Measurements from ENCODE around the gene HOXB5.

Gene HOXB5

GRCh38 chr17:48565022-48565554, 28.5 kb downstream of the HOXB5 start:
- DNase-seq (ENCODE audit: insufficient read length, low spot score) = no peak
- FAIRE-seq = no peak

- DNase-seq (ENCODE audit: insufficient read length, low spot score) (no peak), FAIRE-seq (no peak)
Observed at GRCh38 chr17:48564188-48565021, 29.2 kb downstream of the HOXB5 start.

GRCh38 chr17:48563867-48564187, 29.8 kb downstream of the HOXB5 start:
- FAIRE-seq (no peak), DNase-seq (ENCODE audit: insufficient read length, low spot score) (no peak)

- FAIRE-seq = no peak
- no peak for DNase-seq (ENCODE audit: insufficient read length, low spot score)
Observed at GRCh38 chr17:48563385-48563838, 30.2 kb downstream of the HOXB5 start.

- no peak for FAIRE-seq
- DNase-seq (ENCODE audit: insufficient read length, low spot score) = no peak
Observed at GRCh38 chr17:48562934-48563333, 30.6 kb downstream of the HOXB5 start.

GRCh38 chr17:48561884-48562810, 31.4 kb downstream of the HOXB5 start:
- FAIRE-seq (peak; percentile 89), DNase-seq (ENCODE audit: insufficient read length, low spot score) (peak; percentile 74)

- DNase-seq (ENCODE audit: insufficient read length, low spot score) = no peak
- FAIRE-seq = no peak
Observed at GRCh38 chr17:48559840-48560817, 33.5 kb downstream of the HOXB5 start.

- FAIRE-seq = no peak
Observed at GRCh38 chr17:48559122-48559839, 34.3 kb downstream of the HOXB5 start.

GRCh38 chr17:48558831-48559121, 34.8 kb downstream of the HOXB5 start:
- no peak for FAIRE-seq
- no peak for DNase-seq (ENCODE audit: insufficient read length, low spot score)

More at GRCh38 chr17:48559122-48559839, 34.3 kb downstream of the HOXB5 start:
- no peak for DNase-seq (ENCODE audit: insufficient read length, low spot score)

GRCh38 chr17:48558057-48558830, 35.3 kb downstream of the HOXB5 start:
- DNase-seq (ENCODE audit: insufficient read length, low spot score) (no peak), FAIRE-seq (no peak)

GRCh38 chr17:48556576-48557401, 36.8 kb downstream of the HOXB5 start:
- DNase-seq (ENCODE audit: insufficient read length, low spot score) (no peak), FAIRE-seq (no peak)

- DNase-seq (ENCODE audit: insufficient read length, low spot score) (no peak), FAIRE-seq (no peak)
Observed at GRCh38 chr17:48556229-48556575, 37.4 kb downstream of the HOXB5 start.

GRCh38 chr17:48555258-48556228, 38.0 kb downstream of the HOXB5 start:
- FAIRE-seq (no peak), DNase-seq (ENCODE audit: insufficient read length, low spot score) (no peak)

- DNase-seq (ENCODE audit: insufficient read length, low spot score) = no peak
- FAIRE-seq = no peak
Observed at GRCh38 chr17:48554412-48555257, 38.9 kb downstream of the HOXB5 start.

GRCh38 chr17:48553826-48554225, 39.8 kb downstream of the HOXB5 start:
- FAIRE-seq = peak; percentile 11
- no peak for DNase-seq (ENCODE audit: insufficient read length, low spot score)

GRCh38 chr17:48553190-48553547, 40.4 kb downstream of the HOXB5 start:
- DNase-seq (ENCODE audit: insufficient read length, low spot score) (no peak), FAIRE-seq (no peak)

All from GM19239 (cell line).